HG03457 (cell line): ENCODE measurements around the gene FETUB.
"Not testable (repeated sequence)": the region's sequence is repeated elsewhere in the genome, so short reads cannot be mapped to it uniquely, and the experiment has no call there.

Experiments
- ATAC-seq: cut with Tn5 transposase; IDR thresholded peaks from one replicate; pipeline ENCODE4 v1.9.1; 2021; ENCODE audit warnings: moderate number of reproducible peaks; ENCODE audit not compliant: unreplicated experiment

Gene FETUB

DNA sequence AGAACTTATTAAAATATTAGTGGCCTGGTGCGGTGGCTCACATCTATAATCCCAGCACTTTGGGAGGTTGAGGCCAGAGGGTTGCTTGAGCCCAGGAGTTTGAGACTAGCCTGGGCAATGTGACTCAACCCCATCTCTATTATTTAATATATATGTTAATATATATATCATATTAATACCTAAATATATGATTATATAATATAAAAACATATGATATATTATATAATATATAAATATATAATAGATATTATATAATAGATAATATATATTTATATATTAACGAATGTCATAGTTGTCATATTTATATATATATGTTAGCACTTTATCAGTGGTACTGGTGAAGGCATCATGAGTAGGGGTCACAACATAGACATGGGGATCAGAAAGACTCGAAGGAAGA, 30.9 kb downstream of the FETUB start:
- no peak for ATAC-seq

DNA sequence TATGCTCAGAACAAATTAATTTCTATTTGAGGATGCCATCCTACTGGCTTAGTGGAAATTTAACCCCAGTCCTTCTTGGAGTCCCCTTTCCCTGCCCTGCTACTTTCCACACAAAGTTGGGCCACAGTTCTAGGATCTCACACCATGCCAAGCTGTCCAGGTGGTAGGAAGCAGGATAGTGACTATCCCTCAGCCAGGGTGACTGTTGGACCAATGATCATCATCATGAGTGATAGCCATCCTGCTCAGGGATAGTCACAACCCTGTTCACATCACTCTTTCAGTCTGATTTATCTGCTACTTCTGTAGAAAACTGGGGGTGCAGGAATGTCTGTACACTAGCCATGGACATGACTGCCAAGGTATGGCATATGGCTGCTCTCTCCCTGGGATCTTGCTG, 38.4 kb downstream of the FETUB start:
- no peak for ATAC-seq

DNA sequence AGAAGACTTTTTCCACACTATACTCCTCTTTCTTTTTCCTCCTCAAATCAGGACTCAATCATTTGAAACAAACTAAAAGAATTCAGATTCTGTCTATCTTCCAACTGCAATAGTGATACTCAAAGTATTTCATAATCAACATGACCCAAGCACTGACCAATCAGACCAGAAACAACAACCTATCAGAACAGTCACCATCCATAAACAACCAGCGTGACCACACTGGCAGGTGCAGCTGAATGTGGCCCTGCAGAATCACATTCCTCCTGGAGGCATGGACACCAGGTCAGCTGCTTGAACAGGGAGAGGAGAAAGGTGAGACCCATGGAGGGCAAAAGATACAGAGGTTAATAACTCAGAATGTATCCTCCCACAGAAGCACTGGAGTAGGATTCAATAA, 39.0 kb downstream of the FETUB start:
- ATAC-seq = no peak

DNA sequence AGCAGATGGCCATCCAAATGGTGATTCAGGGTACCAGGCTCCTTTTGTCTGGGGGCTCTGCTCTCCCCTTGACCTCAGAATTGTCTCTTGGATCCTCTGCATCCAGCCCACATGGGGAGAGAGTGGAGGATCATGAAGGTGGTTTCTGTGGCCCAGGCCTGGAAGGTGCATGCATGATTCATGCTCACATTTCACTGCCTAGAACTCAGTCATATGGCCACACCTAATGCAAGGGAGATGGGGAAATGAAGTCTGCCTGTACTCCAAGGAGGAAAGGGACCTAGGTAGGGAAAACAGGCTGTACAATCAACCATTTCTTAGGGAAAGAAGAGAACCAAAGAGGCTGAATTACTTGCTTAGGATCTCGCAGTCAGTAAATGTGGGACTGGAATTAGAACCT, 40.7 kb downstream of the FETUB start:
- ATAC-seq = no peak

DNA sequence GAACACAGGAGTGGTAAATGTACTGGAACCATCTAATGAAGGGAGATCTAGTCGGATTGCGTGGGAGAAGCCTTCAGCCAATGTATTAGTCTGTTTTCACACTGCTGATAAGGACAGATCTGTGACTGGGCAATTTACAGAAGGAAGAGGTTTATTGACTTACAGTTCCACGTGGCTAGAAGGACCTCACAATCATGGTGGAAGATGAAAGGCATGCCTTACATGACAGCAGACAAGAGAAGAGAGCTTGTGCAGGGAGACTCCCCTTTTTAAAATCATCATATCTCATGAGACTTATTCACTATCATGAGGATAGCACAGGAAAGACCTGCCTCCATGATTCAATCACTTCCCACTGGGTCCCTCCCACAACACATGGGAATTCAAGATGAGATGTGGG, 42.6 kb downstream of the FETUB start:
- no peak for ATAC-seq

DNA sequence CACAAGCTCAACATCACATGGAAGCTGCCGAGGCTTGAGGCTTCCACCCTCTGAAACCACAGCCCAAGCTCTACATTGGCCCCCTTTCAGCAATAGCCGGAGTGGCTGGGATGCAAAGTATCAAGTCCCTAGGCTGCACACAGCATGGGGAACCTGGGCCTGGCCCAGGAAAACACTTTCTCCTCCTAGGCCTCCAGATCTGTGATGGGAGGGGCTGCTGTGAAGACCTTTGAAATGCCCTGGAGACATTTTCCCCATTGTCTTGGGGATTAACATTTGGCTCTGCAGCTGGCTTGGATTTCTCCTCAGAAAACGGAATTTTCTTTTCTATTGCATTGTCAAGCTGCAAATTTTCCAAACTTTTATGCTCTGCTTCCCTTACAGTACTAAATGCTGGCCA, 43.8 kb downstream of the FETUB start:
- no peak for ATAC-seq

DNA sequence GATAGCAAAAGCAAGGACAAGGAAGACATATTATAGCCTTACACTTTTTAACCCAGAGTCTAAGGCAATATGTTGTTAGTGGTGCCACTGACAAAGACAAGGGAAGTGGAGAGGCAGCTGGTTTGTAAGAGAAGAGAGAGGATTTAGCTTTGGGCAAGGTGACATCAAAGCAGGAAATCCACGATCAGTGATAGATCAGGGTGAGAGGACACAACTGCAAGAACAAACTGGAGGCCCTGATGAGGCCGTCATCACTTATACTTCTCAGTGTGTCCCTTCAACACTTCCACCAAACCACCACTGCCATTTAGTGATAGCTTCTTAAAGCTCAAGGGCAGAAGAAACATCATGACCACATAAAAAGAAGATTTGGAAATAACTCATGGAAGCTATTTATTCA, 46.3 kb downstream of the FETUB start:
- not testable (repeated sequence) for ATAC-seq

DNA sequence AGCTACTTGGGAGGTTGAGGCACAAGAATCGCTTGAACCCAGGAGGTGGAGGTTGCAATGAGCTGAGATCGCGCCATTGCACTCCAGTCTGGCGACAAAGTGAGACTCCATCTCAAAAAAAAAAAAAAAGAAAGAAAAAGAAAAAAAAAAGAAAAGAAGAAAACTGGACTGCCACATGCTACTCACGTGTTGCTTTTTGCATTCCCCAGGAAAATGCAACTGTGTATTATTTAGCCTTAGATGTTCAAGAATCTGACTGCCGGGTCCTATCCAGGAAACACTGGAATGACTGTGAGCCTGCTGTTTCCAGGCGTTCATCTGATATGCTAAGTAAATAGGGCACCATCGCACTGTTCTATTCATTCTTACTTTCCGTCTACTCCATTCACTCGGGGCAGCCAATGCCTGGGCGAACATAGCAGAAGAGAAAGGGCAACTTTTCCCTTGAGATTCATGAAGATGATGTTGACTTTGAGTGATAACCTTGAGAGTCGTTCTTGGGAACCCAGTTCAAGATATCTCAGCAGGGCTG, 47.0 kb downstream of the FETUB start:
- ATAC-seq = no peak

DNA sequence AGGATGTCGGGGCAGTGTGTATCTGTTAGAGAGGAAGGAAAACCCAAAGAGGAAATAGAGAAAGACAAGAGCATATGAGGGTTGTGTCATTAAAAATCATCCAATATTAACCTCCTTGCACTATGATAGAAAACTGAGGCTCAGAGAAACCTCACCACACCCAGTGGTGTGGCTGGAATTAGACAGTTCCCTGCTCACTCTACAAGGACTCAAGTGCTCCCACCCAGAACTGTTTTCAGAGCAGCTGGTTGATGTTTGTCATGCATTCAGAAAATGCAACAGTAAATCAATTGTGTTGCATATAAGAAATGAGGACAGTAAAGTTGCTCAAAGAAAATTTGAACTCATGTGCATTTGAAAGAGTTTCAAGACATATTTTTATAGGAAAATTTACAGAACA, 50.1 kb downstream of the FETUB start:
- not testable (repeated sequence) for ATAC-seq

DNA sequence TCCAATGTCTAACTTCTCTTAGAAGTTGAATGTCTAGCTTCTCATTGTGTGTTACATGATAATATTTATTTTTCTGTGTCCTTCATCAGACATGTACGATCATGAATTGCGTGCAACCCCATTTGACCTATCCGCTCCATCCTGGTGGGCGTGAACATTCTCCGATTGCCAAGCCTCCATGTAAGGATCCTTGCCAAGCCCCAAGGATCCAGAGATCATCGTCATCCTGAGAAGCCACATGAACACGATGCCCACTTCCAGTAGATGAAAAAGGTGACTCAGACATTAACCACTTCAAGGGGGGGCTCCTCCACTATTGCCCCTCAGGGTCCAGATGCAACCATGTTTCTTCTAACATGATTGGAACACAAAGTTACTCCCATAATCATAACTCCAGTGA, 51.5 kb downstream of the FETUB start:
- ATAC-seq = no peak

DNA sequence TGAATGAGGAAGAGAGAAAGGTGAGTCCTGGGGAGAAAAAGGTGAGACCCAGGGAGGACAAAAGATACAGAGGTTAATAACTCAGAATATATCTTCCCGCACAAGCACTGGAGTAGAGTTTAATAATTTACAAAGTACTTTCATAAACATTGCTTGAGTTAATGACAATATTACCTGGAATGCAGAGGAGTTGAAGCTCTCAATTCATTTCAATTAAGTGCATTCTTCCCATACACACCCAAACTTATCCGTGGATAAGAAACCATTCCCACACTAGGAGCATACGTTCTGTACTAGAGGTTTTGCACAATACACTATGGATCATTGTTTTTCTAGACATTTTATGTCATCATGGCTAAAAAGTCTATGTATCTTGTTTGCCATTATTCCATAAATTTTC, 53.6 kb downstream of the FETUB start:
- ATAC-seq = no peak

DNA sequence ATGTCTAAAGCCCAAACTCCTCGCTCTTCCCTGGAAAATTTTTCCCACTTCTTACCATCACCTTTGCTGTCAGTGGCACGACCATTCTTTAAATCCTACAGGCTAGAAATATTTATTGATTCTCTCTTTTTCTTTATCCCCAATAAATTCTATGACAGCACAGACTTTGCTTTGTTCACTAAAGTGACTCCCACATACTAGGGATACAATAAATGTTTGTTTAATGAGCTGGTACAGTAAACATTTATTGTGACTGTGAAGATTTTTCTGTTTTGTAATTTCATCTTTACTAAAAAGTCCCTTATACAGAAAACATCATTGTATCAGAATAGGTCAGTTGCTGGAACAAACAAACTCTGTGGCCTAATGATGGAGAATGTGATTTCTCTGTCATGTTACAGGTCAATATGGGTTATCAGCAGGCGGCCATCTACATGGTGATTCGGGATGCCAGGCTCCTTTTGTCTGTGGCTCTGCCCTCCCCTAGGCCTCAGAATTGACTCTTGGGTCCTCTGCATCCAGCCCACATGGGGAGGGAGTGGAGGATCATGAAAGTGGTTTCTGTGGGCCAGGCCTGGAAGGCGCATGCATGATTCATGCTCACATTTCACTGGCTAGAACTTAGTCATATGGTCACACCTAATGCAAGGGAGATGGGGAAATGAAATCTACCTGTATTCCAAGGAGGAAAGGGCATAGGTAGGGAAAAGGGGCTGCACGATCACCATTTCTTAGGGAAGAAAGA, 54.3 kb downstream of the FETUB start:
- no peak for ATAC-seq

DNA sequence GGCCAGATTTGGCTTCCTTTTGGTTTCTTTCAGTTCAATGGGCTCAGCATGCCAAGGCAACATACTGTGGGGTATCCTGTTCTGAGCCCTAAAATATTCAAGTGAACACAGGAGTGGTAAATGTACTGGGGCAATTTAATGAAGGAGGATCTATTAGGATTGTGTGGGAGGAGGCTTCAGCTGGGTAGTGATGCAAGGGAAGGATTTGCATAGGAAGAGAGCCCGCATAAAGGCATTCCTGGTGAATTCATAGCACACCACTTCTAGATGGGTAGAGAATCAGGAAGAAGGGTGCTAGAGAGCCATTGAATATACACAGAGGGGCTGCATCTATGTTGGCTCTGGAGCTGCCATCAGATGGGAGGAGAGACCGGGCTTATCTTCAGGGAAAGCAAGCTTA, 56.3 kb downstream of the FETUB start:
- ATAC-seq = no peak

DNA sequence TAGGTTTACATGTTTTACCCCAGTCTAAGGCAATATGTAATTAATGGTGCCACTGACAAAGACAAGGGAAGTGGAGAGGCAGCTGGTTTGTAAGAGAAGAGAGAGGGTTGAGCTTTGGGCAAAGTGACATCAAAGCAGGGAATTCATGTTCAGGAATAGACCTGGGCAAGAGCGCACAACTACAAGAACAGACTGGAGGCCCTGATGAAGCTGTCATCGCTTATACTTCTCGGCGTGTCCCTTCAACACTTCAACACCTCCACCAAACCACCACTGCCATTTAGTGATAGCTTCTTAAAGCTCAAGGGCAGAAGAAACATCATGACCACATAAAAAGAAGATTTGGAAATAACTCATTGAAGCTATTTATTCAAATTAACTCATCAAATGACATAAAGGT, 57.3 kb downstream of the FETUB start:
- no peak for ATAC-seq

DNA sequence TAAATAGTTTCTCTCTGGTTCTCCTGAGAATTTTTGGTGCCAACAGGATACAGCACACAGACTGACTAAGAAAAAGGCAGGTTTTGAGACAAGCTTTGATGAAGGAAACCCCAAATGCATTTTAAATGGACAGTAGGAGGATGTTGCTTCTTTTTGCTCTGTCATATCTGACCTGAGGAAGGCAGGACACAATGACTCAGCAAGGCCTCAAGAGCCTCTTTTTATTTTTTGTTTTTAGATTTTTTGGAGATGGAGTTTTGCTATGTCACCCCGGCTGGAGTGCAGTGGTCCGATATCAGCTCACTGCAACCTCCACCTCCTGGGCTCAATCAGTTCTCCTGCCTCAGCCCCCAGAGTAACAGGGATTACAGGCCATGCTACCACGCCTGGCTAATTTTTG, 60.1 kb downstream of the FETUB start:
- ATAC-seq = no peak

DNA sequence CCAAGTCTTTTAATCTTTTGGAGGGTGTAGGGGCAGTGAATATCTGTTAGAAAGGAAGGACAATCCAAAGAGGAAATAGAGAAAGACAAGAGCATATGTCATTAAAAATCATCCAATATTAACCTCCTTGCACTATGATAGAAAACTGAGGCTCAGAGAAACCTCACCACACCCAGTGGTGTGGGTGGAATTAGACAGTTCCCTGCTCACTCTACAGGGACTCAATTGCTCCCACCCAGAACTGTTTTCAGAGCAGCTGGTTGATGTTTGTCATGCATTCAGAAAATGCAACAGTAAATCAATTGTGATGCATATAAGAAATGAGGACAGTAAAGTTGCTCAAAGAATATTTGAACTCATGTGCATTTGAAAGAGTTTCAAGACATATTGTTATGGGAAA, 62.3 kb downstream of the FETUB start:
- not testable (repeated sequence) for ATAC-seq
